ENCODE results near the gene FGF7. TPM values are rescaled to one million over a fixed set of nuclear protein-coding genes. Genes with fewer than 3 reads are reported as not detected.
"Not testable (repeated sequence)": the region's sequence is repeated elsewhere in the genome, so short reads cannot be mapped to it uniquely, and the experiment has no call there.

Gene FGF7, protein sequence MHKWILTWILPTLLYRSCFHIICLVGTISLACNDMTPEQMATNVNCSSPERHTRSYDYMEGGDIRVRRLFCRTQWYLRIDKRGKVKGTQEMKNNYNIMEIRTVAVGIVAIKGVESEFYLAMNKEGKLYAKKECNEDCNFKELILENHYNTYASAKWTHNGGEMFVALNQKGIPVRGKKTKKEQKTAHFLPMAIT
- not detected in 2 replicates for total RNA-seq (2014; rRNA removed; shearing (Covaris generic))

GRCh38 chr15:49423021-49423420 is at the start of gene FGF7:
Gene FGF7 (plus strand): TSS chr15:49423242. CDS start chr15:49424298, 1,056 bp downstream.
- no peak for DNase-seq
- H3K27me3 ChIP-seq (ENCODE audit: control insufficient read depth, insufficient read depth, low read length): no peaks in the 10 kb centered on the region
- no peak within 1 kb of the TSS for H3K4me3 ChIP-seq (ENCODE audit: insufficient read depth, low read depth, low read length)
- H3K36me3 ChIP-seq (replicated peaks; ENCODE audit: control insufficient read depth, insufficient read depth, low read length): no peaks in the 10 kb centered on the region

- DNase-seq: no peak
- no peaks in the 10 kb centered on the region for H3K27me3 ChIP-seq (ENCODE audit: control insufficient read depth, insufficient read depth, low read length)
- H3K36me3 ChIP-seq (replicated peaks; ENCODE audit: control insufficient read depth, insufficient read depth, low read length): no peaks in the 10 kb centered on the region
- no peak overlapping the region for H3K4me3 ChIP-seq (ENCODE audit: insufficient read depth, low read depth, low read length)
These were observed 43.0 kb upstream of the FGF7 start for GRCh38 chr15:49379996-49380395.

GRCh38 chr15:49380912-49381311 is 42.1 kb upstream of the FGF7 start:
- Histone ChIP-seq H3K4me3 (ENCODE audit: insufficient read depth, low read depth, low read length) (no peak overlapping the region), H3K36me3 (replicated peaks; ENCODE audit: control insufficient read depth, insufficient read depth, low read length) (no peaks in the 10 kb centered on the region), H3K27me3 (ENCODE audit: control insufficient read depth, insufficient read depth, low read length) (no peaks in the 10 kb centered on the region)
- no peak for DNase-seq

DNA sequence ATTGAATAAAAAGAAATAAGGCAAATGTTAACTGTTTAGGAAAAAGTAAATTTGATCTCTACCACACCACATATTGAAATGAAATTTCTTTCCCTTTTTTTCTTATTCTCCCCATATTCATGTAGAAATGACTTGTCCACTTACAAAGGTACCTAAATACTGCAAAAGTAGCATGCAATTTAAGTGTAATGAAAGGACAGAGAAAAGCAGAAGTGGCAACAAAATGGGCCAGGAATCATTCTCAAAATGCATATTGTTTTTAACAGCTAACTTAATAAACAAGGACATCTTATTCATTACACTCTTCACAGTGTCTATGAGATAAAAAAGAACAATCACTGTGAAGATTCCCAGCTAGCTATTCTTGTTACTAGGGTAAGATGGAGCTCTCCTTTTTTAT is 40.6 kb upstream of the FGF7 start:
- no peak overlapping the region for H3K4me3 ChIP-seq (ENCODE audit: insufficient read depth, low read depth, low read length)
- no peak for DNase-seq
- no peaks in the 10 kb centered on the region for H3K36me3 ChIP-seq (replicated peaks; ENCODE audit: control insufficient read depth, insufficient read depth, low read length)
- no peaks in the 10 kb centered on the region for H3K27me3 ChIP-seq (ENCODE audit: control insufficient read depth, insufficient read depth, low read length)

GRCh38 chr15:49383266-49383665 is 39.8 kb upstream of the FGF7 start:
- no peak for DNase-seq
- H3K27me3 ChIP-seq (ENCODE audit: control insufficient read depth, insufficient read depth, low read length): no peaks in the 10 kb centered on the region
- no peak overlapping the region for H3K4me3 ChIP-seq (ENCODE audit: insufficient read depth, low read depth, low read length)
- no peaks in the 10 kb centered on the region for H3K36me3 ChIP-seq (replicated peaks; ENCODE audit: control insufficient read depth, insufficient read depth, low read length)

- Histone ChIP-seq H3K36me3 (replicated peaks; ENCODE audit: control insufficient read depth, insufficient read depth, low read length) (no peaks in the 10 kb centered on the region), H3K27me3 (ENCODE audit: control insufficient read depth, insufficient read depth, low read length) (no peaks in the 10 kb centered on the region), H3K4me3 (ENCODE audit: insufficient read depth, low read depth, low read length) (no peak overlapping the region)
- DNase-seq: no peak
These were observed 35.6 kb upstream of the FGF7 start for GRCh38 chr15:49387471-49387870.

DNA sequence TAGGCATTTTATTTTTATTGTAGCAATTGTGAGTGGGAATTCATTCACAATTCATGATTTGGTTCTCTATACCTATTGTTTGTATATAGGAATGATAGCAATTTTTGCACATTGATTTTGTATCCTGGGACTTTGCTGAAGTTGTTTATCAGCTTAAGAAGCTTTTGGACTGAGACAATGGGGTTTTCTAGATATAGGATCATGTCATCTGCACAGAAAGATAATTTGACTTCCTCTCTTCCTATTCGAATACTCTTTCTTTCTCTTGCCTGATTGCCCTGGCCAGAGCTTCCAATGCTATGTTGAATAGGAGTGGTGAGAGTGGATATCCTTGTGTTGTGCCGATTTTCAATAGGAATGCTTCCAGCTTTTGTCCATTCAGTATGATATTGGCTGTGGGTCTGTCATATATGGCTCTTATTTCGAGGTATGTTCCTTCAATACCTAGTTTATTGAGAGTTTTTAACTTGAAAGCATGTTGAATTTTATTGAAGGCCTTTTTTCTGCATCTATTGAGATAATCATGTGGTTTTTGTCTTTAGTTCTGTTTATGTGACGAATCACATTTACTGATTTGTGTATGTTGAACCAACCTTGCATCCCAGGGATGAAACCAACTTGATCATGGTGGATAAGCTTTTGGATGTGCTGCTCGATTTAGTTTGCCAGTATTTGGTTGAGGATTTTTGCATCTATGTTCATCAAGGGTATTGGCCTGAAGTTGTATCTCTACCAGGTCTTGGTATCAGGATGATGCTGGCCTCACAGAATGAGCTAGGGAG is 20.3 kb upstream of the FGF7 start:
- H3K36me3 ChIP-seq (replicated peaks; ENCODE audit: control insufficient read depth, insufficient read depth, low read length); H3K27me3 ChIP-seq (ENCODE audit: control insufficient read depth, insufficient read depth, low read length); H3K4me3 ChIP-seq (ENCODE audit: insufficient read depth, low read depth, low read length); DNase-seq: not testable (repeated sequence)

DNA sequence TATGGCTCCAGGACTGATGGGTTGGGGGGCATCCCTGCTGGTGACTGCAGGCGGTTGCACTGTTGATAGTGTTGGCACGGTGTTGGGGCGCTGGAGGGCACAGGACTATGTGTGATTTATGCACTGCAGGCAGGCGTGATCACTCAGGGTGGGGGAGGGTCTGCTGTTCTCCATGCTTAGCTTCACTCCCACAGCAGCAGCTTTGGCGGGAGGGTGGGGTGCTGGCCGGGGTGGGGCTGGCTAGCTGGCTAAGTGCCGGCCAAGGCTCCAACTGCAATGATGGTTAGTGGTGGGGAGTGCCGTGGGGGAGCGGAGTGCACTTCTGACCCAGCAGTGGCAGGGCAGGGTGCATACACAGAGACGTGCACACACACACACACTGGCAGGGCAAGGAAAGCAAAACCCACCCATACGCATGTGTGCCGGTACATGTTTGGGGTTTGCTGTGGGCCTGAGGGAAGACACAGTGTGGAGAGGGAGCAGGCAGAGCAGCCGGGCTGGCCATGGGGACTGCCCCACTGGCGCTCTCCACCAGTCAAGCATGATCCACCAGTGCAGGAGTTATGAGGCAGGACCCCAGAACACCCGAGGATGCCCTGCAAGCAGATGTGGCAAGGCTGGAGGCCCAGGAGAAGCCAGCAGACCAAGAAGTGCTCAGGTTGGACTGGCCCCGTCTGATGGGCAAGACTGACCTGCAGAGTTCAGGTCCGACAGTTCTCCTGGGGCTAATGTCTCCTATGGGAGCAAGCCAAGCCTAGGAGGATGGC is 16.5 kb upstream of the FGF7 start:
- no peaks in the 10 kb centered on the region for H3K27me3 ChIP-seq (ENCODE audit: control insufficient read depth, insufficient read depth, low read length)
- H3K36me3 ChIP-seq (replicated peaks; ENCODE audit: control insufficient read depth, insufficient read depth, low read length): no peaks in the 10 kb centered on the region

DNA sequence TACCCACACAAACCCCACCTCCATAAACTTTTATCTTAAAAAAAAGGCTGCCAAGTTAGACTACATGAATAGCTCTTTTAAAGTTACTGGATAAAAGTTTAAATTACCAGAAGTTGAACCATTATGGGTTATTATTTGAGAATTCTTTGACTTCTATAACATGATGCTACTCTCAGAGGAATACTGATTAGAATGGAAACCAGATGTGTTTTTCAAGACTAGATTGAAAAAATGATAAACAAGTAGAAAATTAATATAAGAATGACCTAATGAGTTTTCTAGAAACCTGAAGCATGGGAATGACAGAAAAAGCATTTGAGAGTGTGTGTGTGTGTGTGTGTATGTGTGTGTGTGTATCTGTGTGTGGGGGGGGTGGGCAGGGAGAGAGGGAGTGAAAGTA is 12.4 kb upstream of the FGF7 start:
- no peak for DNase-seq
- Histone ChIP-seq H3K36me3 (replicated peaks; ENCODE audit: control insufficient read depth, insufficient read depth, low read length) (no peaks in the 10 kb centered on the region), H3K27me3 (ENCODE audit: control insufficient read depth, insufficient read depth, low read length) (no peaks in the 10 kb centered on the region), H3K4me3 (ENCODE audit: insufficient read depth, low read depth, low read length) (no peak overlapping the region)

More for the DNA sequence above, 16.5 kb upstream of the FGF7 start:
- no peak overlapping the region for H3K4me3 ChIP-seq (ENCODE audit: insufficient read depth, low read depth, low read length)
- DNase-seq: no peak

DNA sequence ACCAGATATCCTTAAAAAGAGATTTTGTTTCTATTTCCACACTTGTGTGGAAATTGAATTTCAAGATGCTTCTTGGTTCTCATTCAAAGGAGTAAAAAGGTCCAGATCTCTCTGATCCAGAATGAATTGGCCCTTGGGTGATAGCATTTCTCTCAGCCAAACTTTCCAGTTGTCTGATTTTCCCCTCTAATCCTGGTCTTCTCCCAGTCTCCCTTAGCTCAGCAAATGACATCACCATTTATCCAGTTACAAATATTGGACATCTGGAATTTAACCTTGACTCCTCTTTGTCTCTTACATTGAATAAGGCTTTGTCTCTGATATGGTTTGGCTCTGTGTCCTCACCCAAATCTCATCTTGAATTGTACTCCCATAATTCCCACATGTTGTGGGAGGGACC is 10.2 kb upstream of the FGF7 start:
- DNase-seq: no peak
- Histone ChIP-seq H3K36me3 (replicated peaks; ENCODE audit: control insufficient read depth, insufficient read depth, low read length) (no peaks in the 10 kb centered on the region), H3K27me3 (ENCODE audit: control insufficient read depth, insufficient read depth, low read length) (no peaks in the 10 kb centered on the region), H3K4me3 (ENCODE audit: insufficient read depth, low read depth, low read length) (no peak overlapping the region)

GRCh38 chr15:49415149-49415548 is 7.9 kb upstream of the FGF7 start:
- Histone ChIP-seq H3K27me3 (ENCODE audit: control insufficient read depth, insufficient read depth, low read length) (no peaks in the 10 kb centered on the region), H3K4me3 (ENCODE audit: insufficient read depth, low read depth, low read length) (no peak overlapping the region), H3K36me3 (replicated peaks; ENCODE audit: control insufficient read depth, insufficient read depth, low read length) (no peaks in the 10 kb centered on the region)
- no peak for DNase-seq

DNA sequence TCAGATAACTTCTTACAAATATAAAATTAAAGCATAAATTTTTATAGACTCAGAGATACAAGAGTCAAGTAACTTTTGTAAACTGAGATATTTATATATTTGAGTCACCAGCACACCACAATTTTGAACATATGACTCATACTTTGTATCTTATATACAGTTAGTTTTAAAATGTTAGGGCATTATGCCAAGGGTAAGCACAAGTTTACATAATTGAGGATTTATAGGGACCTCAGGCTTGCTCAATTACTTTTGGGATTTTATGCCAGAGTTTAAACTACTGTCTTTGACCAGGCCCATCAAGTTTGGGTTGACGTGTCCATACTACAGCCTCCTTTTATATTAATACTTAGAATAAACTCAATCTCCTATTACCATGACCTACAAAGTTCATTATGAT is 7.4 kb upstream of the FGF7 start:
- no peaks in the 10 kb centered on the region for H3K36me3 ChIP-seq (replicated peaks; ENCODE audit: control insufficient read depth, insufficient read depth, low read length)
- DNase-seq: no peak
- H3K27me3 ChIP-seq (ENCODE audit: control insufficient read depth, insufficient read depth, low read length): no peaks in the 10 kb centered on the region
- no peak overlapping the region for H3K4me3 ChIP-seq (ENCODE audit: insufficient read depth, low read depth, low read length)

- Histone ChIP-seq H3K27me3 (ENCODE audit: control insufficient read depth, insufficient read depth, low read length) (no peaks in the 10 kb centered on the region), H3K4me3 (ENCODE audit: insufficient read depth, low read depth, low read length) (no peak overlapping the region), H3K36me3 (replicated peaks; ENCODE audit: control insufficient read depth, insufficient read depth, low read length) (no peaks in the 10 kb centered on the region)
- DNase-seq: no peak
These were observed 4.2 kb upstream of the FGF7 start for GRCh38 chr15:49418811-49419210.

GRCh38 chr15:49421991-49422390 is 1.1 kb upstream of the FGF7 start:
- peak; percentile 5 for DNase-seq
- H3K27me3 ChIP-seq (ENCODE audit: control insufficient read depth, insufficient read depth, low read length): no peaks in the 10 kb centered on the region
- H3K36me3 ChIP-seq (replicated peaks; ENCODE audit: control insufficient read depth, insufficient read depth, low read length): no peaks in the 10 kb centered on the region
- no peak overlapping the region for H3K4me3 ChIP-seq (ENCODE audit: insufficient read depth, low read depth, low read length)
